RWPE2 (cell line): ENCODE data around the gene TRIO.

Experiments
- ATAC-seq: fragments of 200-7000 bp; cut with Tn5 transposase; 3 replicates; pipeline ENCODE4 v1.9.1; 2021; ENCODE audit warnings: low read depth
- DNase-seq: peaks from one replicate; pipeline ENCODE4 v3.0.0-alpha.2; 2020; ENCODE audit warnings: low spot score
- H3K27ac ChIP-seq: fragments of 450-650 bp; 2 replicates; pipeline ENCODE4 v1.5.1; 2017; ENCODE audit warnings: mild to moderate bottlenecking; ENCODE audit not compliant: poor library complexity, severe bottlenecking
- H3K27me3 ChIP-seq: fragments of 250-450 bp; sonication (Bioruptor Pico); 2 replicates; pipeline ENCODE4 v1.5.1; 2021; ENCODE audit warnings: mild to moderate bottlenecking, moderate library complexity; ENCODE audit not compliant: insufficient read depth, poor library complexity, severe bottlenecking
- H3K36me3 ChIP-seq: fragments of 250-450 bp; sonication (Bioruptor Pico); 2 replicates; pipeline ENCODE4 v1.5.1; 2020; ENCODE audit warnings: low read depth, mild to moderate bottlenecking, moderate library complexity
- H3K4me1 ChIP-seq: fragments of 250-450 bp; sonication (Bioruptor Pico); 2 replicates; pipeline ENCODE4 v1.5.1; 2021; ENCODE audit warnings: mild to moderate bottlenecking, moderate library complexity; ENCODE audit not compliant: insufficient read depth, poor library complexity, severe bottlenecking
- H3K4me3 ChIP-seq: fragments of 250-450 bp; sonication (Bioruptor Pico); 2 replicates; pipeline ENCODE4 v1.5.1; 2021; ENCODE audit warnings: mild to moderate bottlenecking, moderate library complexity; ENCODE audit not compliant: severe bottlenecking
- H3K9me3 ChIP-seq: fragments of 250-450 bp; sonication (Bioruptor Pico); 2 replicates; pipeline ENCODE4 v1.5.1; 2021; ENCODE audit warnings: mild to moderate bottlenecking, moderate library complexity; ENCODE audit not compliant: severe bottlenecking
- TF ChIP-seq, protein P1 (sequence below): fragments of 450-650 bp; IDR thresholded peaks from one replicate; pipeline ENCODE4 v1.5.1; 2017; ENCODE audit warnings: mild to moderate bottlenecking, moderate library complexity; ENCODE audit not compliant: poor library complexity, severe bottlenecking

TRIO gene

DNA sequence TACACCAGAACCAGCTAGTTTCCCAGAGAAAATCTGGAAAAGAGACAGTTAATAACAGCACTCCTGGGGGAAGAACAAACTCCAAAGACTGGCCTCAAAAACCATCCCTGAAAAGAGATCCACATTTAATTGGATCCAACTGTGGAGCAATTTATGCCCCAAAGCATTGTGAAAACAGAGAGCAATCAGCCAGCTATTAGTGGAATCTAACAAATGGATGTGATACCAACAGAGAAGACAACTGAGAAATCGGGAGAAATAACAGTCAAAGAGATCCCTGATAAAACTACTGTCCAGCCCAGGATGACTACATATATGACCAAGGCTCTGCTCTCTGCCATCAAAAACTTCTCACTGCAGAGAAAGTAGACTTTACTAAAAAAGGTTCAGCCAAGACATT is 40.5 kb upstream of the TRIO start:
- ATAC-seq (no peak), DNase-seq (no peak)
- no peaks in the 10 kb centered on the region for H3K9me3 ChIP-seq
- TF ChIP-seq, protein P1, sequence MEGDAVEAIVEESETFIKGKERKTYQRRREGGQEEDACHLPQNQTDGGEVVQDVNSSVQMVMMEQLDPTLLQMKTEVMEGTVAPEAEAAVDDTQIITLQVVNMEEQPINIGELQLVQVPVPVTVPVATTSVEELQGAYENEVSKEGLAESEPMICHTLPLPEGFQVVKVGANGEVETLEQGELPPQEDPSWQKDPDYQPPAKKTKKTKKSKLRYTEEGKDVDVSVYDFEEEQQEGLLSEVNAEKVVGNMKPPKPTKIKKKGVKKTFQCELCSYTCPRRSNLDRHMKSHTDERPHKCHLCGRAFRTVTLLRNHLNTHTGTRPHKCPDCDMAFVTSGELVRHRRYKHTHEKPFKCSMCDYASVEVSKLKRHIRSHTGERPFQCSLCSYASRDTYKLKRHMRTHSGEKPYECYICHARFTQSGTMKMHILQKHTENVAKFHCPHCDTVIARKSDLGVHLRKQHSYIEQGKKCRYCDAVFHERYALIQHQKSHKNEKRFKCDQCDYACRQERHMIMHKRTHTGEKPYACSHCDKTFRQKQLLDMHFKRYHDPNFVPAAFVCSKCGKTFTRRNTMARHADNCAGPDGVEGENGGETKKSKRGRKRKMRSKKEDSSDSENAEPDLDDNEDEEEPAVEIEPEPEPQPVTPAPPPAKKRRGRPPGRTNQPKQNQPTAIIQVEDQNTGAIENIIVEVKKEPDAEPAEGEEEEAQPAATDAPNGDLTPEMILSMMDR: no peak
- H3K36me3 ChIP-seq: no peaks in the 10 kb centered on the region
- H3K27ac ChIP-seq: no peak overlapping the region
- H3K4me3 ChIP-seq: no peak overlapping the region
- H3K4me1 ChIP-seq: peaks cover 13% of the 10 kb centered on the region
- no peaks in the 10 kb centered on the region for H3K27me3 ChIP-seq

DNA sequence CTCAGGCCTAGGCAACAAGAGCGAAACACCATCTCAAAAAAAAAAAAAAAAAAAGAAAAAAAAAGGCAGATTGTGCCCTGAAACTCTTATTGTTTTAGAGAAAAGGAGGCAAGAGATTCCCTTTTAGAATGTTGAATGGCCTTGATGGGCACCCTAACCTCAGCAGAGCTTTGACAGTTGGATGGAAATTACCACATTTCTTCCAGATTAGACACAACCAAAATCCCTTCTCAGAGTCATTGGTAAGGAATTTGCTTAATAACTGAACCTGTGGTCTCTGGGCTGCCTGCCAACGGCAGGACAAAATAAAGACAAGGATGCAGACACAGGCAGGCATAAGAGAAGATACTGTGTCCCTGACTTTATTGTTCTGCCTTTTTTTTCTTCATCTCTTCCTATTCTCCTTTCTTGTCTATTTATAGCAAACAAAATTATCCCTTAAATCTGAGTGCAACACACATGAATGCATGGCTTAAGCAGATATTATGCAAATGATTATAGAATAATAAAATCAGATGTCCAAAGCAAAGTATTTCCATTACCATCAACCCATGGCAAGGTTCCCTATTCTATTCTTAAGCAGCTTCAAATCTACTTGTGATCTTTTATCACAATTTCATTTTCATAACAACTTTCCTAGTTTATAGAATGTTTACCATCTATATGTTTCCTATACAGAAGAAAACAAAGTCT is 37.3 kb upstream of the TRIO start:
- Histone ChIP-seq H3K9me3 (no peaks in the 10 kb centered on the region), H3K4me1 (peaks cover 19% of the 10 kb centered on the region), H3K27ac (peak overlapping the region; percentile 56), H3K4me3 (no peak overlapping the region), H3K36me3 (no peaks in the 10 kb centered on the region), H3K27me3 (no peaks in the 10 kb centered on the region)
- peak; percentile 92 for ATAC-seq
- no peak for DNase-seq
- TF ChIP-seq, protein P1: no peak

DNA sequence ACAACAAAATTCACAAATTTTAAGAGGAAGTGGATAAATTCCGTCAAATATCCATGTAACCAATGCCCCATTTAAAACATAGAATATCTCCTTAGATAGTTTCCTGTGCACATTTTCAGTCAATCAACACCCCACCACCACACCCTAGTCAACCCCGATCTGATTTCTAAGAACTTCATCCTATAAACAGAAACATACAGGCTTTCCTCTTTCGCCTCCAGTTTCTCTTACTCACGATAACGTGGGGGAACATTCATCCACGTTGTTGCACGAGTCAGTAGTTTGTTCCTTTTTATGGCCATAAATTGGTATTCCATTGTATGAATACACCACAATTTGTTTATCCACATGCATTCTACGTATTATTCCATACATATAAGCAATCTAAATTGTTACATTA is 35.6 kb upstream of the TRIO start:
- no peaks in the 10 kb centered on the region for H3K36me3 ChIP-seq
- TF ChIP-seq, protein P1: no peak
- no peak overlapping the region for H3K27ac ChIP-seq
- peaks cover 19% of the 10 kb centered on the region for H3K4me1 ChIP-seq
- DNase-seq: no peak
- no peak overlapping the region for H3K4me3 ChIP-seq
- ATAC-seq: no peak
- no peaks in the 10 kb centered on the region for H3K27me3 ChIP-seq
- H3K9me3 ChIP-seq: no peaks in the 10 kb centered on the region

DNA sequence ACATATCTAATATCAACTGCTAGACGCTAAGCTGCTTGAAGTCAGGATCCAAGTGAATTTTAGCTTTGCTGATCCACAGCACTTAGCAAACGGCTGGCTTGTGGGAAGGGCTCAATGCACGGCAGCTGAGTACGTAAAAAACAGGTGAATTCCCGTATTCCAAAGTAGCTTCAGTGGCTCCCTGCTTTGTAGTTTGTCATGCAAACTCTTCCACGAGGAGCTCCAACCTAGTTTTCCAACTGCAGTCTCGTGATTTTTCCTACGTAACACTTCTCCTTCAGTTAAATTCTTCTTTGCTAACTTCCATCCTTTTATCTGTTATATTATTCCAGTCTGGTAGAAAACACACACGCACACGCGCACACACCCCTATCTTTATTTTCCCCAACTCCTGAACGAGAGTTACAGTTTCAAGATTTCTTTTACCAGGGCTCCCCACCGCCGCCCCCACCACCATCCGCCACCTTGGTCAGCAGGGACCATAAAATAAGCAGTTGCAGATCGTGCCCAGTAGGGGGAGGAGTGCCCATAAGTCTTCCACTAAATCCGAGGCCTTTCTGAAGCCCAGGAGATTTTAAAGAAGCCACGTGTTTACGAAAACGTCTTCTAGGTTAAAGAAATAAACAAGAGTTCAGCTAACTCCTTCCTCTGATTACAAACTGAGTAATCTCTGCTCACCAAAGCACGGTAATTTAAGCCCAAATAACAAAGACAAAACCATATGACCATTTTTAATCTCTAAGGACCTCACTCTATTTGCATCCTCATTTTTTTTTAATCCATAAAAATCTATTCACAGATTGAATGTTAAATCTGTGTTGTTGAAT is 34.8 kb upstream of the TRIO start:
- peak; percentile 46; the same call in 2 of the 3 replicates for ATAC-seq
- Histone ChIP-seq H3K36me3 (no peaks in the 10 kb centered on the region), H3K27ac (peak overlapping the region; percentile 7), H3K9me3 (no peaks in the 10 kb centered on the region), H3K27me3 (no peaks in the 10 kb centered on the region), H3K4me3 (no peak overlapping the region), H3K4me1 (peaks cover 19% of the 10 kb centered on the region)
- DNase-seq: no peak
- TF ChIP-seq, protein P1: peak; percentile 81
